HG02970 (cell line): Measurements from ENCODE around the gene MUL1.
"Not testable (repeated sequence)": the region's sequence is repeated elsewhere in the genome, so short reads cannot be mapped to it uniquely, and the experiment has no call there.

ENCODE experiments used
- ATAC-seq: cut with Tn5 transposase; IDR thresholded peaks from one replicate; pipeline ENCODE4 v1.9.1; 2021; ENCODE audit warnings: mild to moderate bottlenecking, moderate library complexity, moderate number of reproducible peaks; ENCODE audit not compliant: unreplicated experiment, low FRiP score

Gene MUL1

GRCh38 chr1:20519609-20520262, 11.8 kb upstream of the MUL1 start:
- not testable (repeated sequence) for ATAC-seq

- ATAC-seq = no peak
These were observed 3.8 kb upstream of the MUL1 start for GRCh38 chr1:20511518-20512428.

- no peak for ATAC-seq
These were observed 440 bp upstream of the MUL1 start for GRCh38 chr1:20508411-20508771.

GRCh38 chr1:20507248-20507563, 745 bp downstream of the MUL1 start:
- ATAC-seq = peak; percentile 13

GRCh38 chr1:20505488-20505887, 2.5 kb downstream of the MUL1 start:
- no peak for ATAC-seq

- ATAC-seq = no peak
These were observed 7.2 kb downstream of the MUL1 start for GRCh38 chr1:20500716-20501115.

GRCh38 chr1:20499718-20500117, 8.2 kb downstream of the MUL1 start:
- no peak for ATAC-seq

GRCh38 chr1:20499105-20499504, 8.8 kb downstream of the MUL1 start:
- no peak for ATAC-seq

- ATAC-seq = no peak
These were observed 9.8 kb downstream of the MUL1 start for GRCh38 chr1:20498116-20498515.

GRCh38 chr1:20497506-20497905, 10.4 kb downstream of the MUL1 start:
- no peak for ATAC-seq

- not testable (repeated sequence) for ATAC-seq
These were observed 11.1 kb downstream of the MUL1 start for GRCh38 chr1:20496725-20497383.

GRCh38 chr1:20496241-20496661, 11.7 kb downstream of the MUL1 start:
- ATAC-seq = no peak

GRCh38 chr1:20495661-20496060, 12.3 kb downstream of the MUL1 start:
- ATAC-seq = no peak

GRCh38 chr1:20494609-20495311, 13.2 kb downstream of the MUL1 start:
- ATAC-seq = no peak

- no peak for ATAC-seq
These were observed 13.9 kb downstream of the MUL1 start for GRCh38 chr1:20493839-20494608.

GRCh38 chr1:20493309-20493708, 14.6 kb downstream of the MUL1 start:
- no peak for ATAC-seq

GRCh38 chr1:20492751-20493150, 15.2 kb downstream of the MUL1 start:
- ATAC-seq = no peak

- no peak for ATAC-seq
These were observed 16.1 kb downstream of the MUL1 start for GRCh38 chr1:20491866-20492265.

- ATAC-seq = no peak
These were observed 16.8 kb downstream of the MUL1 start for GRCh38 chr1:20491178-20491577.

GRCh38 chr1:20487236-20487590, 20.7 kb downstream of the MUL1 start:
- ATAC-seq = no peak
